HG02759 (cell line): ENCODE measurements around the gene DIPK1A.
"Not testable (repeated sequence)": the region's sequence is repeated elsewhere in the genome, so short reads cannot be mapped to it uniquely, and the experiment has no call there.

Source experiments
- ATAC-seq: cut with Tn5 transposase; IDR thresholded peaks from one replicate; pipeline ENCODE4 v1.9.1; 2021; ENCODE audit warnings: mild to moderate bottlenecking, moderate library complexity; ENCODE audit not compliant: unreplicated experiment

Gene DIPK1A

GRCh38 chr1:92980732-92981647, 19.7 kb upstream of the DIPK1A start:
- peak; percentile 75 for ATAC-seq

DNA sequence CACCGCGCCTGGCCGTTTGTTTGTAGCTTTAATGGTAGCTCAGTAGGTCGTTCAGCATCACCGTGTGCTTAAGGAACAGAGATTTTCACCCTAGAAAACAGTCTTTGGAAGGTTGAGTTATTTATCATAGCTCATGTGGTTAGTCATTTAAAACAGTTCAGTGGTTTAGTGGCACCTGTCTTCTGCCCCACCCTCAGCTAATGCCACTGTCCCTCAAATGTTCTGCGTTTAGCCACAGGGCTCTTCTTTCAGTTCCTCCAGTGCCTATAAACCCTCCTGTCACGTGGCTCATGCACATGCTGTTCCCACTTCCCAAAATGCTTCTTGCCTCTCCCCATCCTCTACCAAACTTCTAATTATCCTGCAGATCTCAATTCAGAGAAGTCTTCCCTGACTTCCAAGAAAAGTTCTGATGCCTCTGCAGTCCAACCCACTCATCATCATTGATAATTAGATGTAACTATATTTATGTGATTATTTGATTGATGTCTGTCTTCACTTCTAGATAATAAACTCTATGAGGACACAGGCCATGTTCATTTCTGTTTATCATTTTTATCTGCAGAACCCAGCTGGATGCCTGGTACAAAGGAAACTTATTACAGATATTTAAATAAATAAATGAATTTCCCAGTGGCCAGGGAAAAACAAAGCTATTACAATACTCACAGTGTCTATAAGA, 14.4 kb upstream of the DIPK1A start:
- peak; percentile 80 for ATAC-seq

GRCh38 chr1:92974112-92974511, 12.8 kb upstream of the DIPK1A start:
- ATAC-seq: not testable (repeated sequence)

DNA sequence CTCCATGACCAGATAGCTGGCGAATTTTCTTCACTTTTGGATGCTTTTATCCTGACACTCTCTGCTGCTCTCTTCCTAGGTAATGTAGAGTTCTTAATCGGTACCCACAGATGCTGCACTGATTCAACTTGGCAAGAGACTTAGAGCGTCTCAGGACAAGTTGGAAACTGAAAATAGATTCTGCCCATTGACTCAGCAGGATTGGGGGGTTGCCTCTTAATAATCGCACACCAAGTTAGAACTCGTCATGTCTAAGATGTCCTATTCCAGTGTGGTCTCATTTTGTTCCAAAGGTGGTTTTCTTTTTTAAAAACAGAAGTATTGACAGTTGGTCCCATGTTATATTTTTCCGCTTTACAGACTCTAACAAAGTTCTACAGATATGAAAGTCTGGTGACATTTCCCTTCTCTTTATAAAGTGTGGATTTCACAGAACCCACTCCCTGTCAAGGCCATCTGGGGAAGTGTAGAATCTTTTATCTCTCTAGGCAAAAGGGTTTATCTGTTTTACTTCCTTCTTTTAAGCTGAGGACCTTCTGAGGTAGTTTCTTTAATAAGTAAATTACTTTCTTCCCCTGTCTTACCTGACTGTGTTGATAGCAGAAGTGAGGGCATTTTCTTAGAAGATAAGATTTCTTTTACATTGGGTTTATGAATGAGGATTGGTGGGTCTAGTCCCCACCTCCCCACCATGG, 12.1 kb upstream of the DIPK1A start:
- no peak for ATAC-seq

GRCh38 chr1:92972409-92973129, 11.3 kb upstream of the DIPK1A start:
- ATAC-seq: no peak

DNA sequence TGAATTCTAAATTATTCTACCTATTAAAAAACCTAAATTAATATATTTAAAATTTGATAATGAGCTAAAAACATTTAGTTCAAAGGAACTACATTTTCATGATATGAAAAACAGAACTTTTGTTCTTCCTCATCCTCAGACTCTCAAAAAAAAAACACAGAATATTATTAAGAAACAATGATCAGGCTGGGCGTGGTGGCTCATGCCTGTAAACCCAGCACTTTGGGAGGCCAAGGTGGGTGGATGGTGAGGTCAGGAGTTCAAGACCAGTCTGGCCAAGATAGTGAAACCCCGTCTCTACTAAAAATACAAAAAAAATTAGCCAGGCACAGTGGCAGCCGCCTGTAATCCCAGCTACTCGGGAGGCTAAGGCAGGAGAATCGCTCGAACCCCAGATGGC, 10.7 kb upstream of the DIPK1A start:
- ATAC-seq: not testable (repeated sequence)

DNA sequence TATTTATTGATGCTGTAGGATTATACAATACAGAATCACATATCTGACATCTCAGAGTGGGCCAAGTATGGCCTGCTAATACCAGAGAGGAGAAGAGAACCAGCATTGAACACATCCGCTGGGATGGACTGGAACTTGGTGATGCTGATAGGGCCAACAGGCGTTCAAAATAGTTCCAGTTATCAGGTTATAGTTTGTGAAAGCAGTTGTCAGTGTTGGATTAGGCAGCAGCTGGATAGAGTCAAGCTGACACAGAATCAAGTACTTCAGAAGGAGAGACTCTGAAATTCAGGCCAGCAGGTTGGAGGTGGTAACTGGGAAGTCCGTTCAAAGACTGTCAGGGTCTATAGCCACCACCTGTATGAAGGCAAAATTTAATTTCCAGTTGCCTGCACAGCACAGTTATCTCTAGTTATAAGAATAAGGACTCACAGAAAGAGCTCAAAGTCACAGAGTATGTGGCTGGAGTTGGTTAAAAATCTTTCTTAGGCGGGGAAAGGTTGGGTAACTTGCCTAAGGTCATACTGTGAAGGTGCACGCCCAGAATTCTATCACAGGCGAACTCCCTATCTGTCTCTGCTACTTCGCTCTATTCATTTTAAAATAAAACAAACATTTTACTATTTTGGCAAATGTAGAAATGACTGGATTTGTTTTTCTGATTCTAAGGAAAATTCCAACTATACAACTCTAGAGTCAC, 9.9 kb upstream of the DIPK1A start:
- ATAC-seq: no peak

- no peak for ATAC-seq
Observed at GRCh38 chr1:92969517-92969916, 8.3 kb upstream of the DIPK1A start.

- ATAC-seq: peak; percentile 73
Observed at GRCh38 chr1:92968138-92969032, 7.1 kb upstream of the DIPK1A start.

DNA sequence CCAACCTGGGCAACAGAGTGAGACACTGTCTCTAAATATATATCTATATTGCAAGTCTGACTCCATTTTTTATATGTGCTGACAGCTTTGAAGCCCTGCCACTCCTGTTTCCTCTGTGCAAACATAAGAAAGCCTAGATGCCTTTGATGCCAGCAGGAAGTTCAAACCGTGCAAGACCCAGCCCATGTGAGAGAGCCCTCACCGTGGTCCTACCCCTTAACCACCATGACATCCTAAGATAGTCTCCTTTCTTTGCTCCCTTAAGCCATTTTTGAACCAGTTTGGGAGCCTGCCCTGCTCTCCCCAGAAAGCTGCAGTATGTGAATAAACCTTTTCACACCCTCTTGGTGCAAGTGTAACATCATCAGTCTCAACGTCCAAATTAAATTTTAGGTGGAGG, 3.7 kb upstream of the DIPK1A start:
- no peak for ATAC-seq

DNA sequence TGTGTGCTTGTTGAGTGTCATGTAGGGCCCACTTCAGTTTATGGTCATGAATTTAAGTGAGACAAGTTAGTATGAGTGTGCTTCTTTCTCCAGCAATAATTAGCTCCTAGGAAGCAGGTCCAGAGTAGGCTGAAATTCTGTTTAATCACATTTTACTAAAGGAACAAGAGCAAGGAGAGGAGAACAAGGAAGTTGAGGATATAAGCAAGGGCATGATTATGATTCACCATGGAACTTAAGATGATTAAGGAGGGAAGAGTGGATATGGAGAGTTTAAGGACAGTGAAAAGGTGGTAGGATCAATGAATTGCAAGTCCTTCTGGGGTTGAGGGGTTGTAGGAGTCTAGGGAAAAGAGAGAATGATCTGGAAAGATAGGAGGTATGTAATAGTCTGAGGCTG, 3.1 kb upstream of the DIPK1A start:
- no peak for ATAC-seq

GRCh38 chr1:92961896-92962752, 862 bp upstream of the DIPK1A start:
- ATAC-seq: peak; percentile 46

- ATAC-seq: peak; percentile 27
Observed at GRCh38 chr1:92960395-92961130, 699 bp downstream of the DIPK1A start.

DNA sequence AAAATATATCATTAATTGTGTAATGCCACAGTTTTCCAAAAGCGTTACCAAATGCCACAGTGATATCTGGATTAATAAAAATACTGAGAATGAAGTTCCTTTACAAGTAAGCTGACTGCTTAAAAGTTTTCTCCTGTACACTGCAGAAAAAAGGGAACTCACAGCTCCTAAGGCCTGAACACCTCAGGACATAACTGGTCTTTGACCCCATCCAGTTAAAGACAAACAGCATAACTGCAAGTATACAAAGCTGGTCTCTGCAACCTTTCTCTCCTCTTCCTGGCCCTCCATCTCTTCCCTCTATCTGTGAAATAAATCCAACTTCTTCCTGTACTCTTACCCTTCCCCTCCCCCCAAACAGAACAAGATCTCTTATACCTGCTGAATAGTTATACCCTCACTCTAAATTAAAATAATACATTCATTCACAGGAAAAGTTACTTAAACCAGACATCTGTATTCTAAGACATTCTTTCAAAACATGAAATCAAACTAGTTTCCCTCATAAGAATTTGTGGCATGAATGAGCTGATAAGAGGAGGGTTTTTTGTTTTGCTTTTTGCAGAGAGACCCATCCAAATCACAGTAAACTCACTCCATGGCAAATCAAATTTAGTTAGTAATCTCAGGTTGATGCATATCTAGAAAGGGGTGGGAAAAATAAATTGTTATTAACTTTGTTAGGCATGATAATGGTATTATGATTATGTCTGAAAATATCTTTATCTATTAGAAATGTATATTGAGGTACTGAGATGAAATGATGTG, 2.9 kb downstream of the DIPK1A start:
- no peak for ATAC-seq

- ATAC-seq: peak; percentile 32
Observed at GRCh38 chr1:92957030-92957734, 4.1 kb downstream of the DIPK1A start.
